HPDE6-E6E7 (cell line): ENCODE data around the gene ABI3BP.
A peak's percentile ranks its signal among the peaks of the same experiment; 100 is the strongest.

Experiments
- DNase-seq: peaks from one replicate; pipeline ENCODE4 v3.0.0; 2011; ENCODE audit warnings: missing footprints; ENCODE audit errors: extremely low spot score

The ABI3BP gene

GRCh38 chr3:100726706-100727105 lies 266.5 kb downstream of the ABI3BP start:
- DNase-seq = no peak

- no peak for DNase-seq
These were observed 267.2 kb downstream of the ABI3BP start for GRCh38 chr3:100725935-100726513.

GRCh38 chr3:100720426-100720825 lies 272.8 kb downstream of the ABI3BP start:
- DNase-seq = no peak

GRCh38 chr3:100719136-100719535 lies 274.1 kb downstream of the ABI3BP start:
- no peak for DNase-seq

GRCh38 chr3:100717637-100718487 lies 275.4 kb downstream of the ABI3BP start:
- DNase-seq = no peak

GRCh38 chr3:100717063-100717462 lies 276.2 kb downstream of the ABI3BP start:
- no peak for DNase-seq

- no peak for DNase-seq
These were observed 278.0 kb downstream of the ABI3BP start for GRCh38 chr3:100715176-100715575.

- DNase-seq = peak; percentile 67
These were observed 282.8 kb downstream of the ABI3BP start for GRCh38 chr3:100710261-100710968.

GRCh38 chr3:100709842-100710260 lies 283.4 kb downstream of the ABI3BP start:
- DNase-seq = peak; percentile 9

GRCh38 chr3:100708989-100709841 lies 284.0 kb downstream of the ABI3BP start, which contains the start of gene TFG:
Gene TFG, plus strand, starts transcription at chr3:100709494. Its CDS starts 4,192 bp downstream, at chr3:100713686.
- peak; percentile 99 for DNase-seq

GRCh38 chr3:100708644-100708988 lies 284.6 kb downstream of the ABI3BP start:
- peak; percentile 7 for DNase-seq

- DNase-seq = no peak
These were observed 286.9 kb downstream of the ABI3BP start for GRCh38 chr3:100706365-100706764.

GRCh38 chr3:100703865-100704264 lies 289.4 kb downstream of the ABI3BP start:
- no peak for DNase-seq

- DNase-seq = no peak
These were observed 290.3 kb downstream of the ABI3BP start for GRCh38 chr3:100702980-100703345.

GRCh38 chr3:100702082-100702979 lies 290.9 kb downstream of the ABI3BP start:
- DNase-seq = peak; percentile 31

- no peak for DNase-seq
These were observed 292.5 kb downstream of the ABI3BP start for GRCh38 chr3:100700708-100701107.
